Ectodermal cell (in vitro differentiated cells): ENCODE data around the gene PHF19.

Experiments
- H3K27ac ChIP-seq: 2 replicates; pipeline ENCODE4 v1.7.0; 2013; ENCODE audit warnings: mild to moderate bottlenecking, low read depth, low read length; ENCODE audit not compliant: insufficient read depth, poor library complexity, severe bottlenecking
- H3K27me3 ChIP-seq: 2 replicates; pipeline ENCODE4 v1.7.0; 2013; ENCODE audit warnings: mild to moderate bottlenecking, low read length; ENCODE audit not compliant: insufficient read depth, control insufficient read depth, poor library complexity, severe bottlenecking
- H3K36me3 ChIP-seq: one replicate; pipeline ENCODE4 v1.7.0; 2013; ENCODE audit warnings: low read length; ENCODE audit not compliant: control insufficient read depth, insufficient read depth
- H3K4me1 ChIP-seq: one replicate; pipeline ENCODE4 v1.7.0; 2013; ENCODE audit warnings: low read length; ENCODE audit not compliant: control insufficient read depth, insufficient read depth
- H3K4me3 ChIP-seq: 2 replicates; pipeline ENCODE4 v1.7.0; 2013; ENCODE audit warnings: low read depth, low read length, control low read depth; ENCODE audit not compliant: insufficient read depth
- H3K9me3 ChIP-seq: 2 replicates; pipeline ENCODE4 v1.7.0; 2013; ENCODE audit warnings: mild to moderate bottlenecking, low read length, moderate library complexity; ENCODE audit not compliant: control insufficient read depth
- WGBS, 2 experiments: methylation state at CpG; one replicate each; pipeline ENCODE4 v1.1.7; 2013; ENCODE audit warnings: missing lambda C conversion rate in 2 of 2; 5-methylcytosine and 5-hydroxymethylcytosine counted together

The PHF19 gene

GRCh38 chr9:120879446-120879845 lies 2.5 kb upstream of the PHF19 start:
- Histone ChIP-seq H3K9me3 (no peaks in the 10 kb centered on the region), H3K4me3 (no peak overlapping the region), H3K27me3 (peaks cover 26% of the 10 kb centered on the region), H3K36me3 (no peaks in the 10 kb centered on the region), H3K27ac (no peak overlapping the region), H3K4me1 (peaks cover 4% of the 10 kb centered on the region)
- 89 to 90% methylated on average over 6 of the region's 6 CpGs for WGBS, 2 experiments

GRCh38 chr9:120878188-120879130 lies 1.5 kb upstream of the PHF19 start:
- H3K36me3 ChIP-seq: no peaks in the 10 kb centered on the region
- WGBS, 2 experiments: 71 to 74% methylated on average over 8 of the region's 8 CpGs
- peaks cover 4% of the 10 kb centered on the region for H3K4me1 ChIP-seq
- H3K27ac ChIP-seq: no peak overlapping the region
- H3K4me3 ChIP-seq: no peak overlapping the region
- no peaks in the 10 kb centered on the region for H3K9me3 ChIP-seq
- H3K27me3 ChIP-seq: peaks cover 26% of the 10 kb centered on the region

GRCh38 chr9:120877276-120878034 lies 467 bp upstream of the PHF19 start:
- Histone ChIP-seq H3K4me1 (peaks cover 4% of the 10 kb centered on the region), H3K4me3 (peak overlapping the region; percentile 48), H3K36me3 (no peaks in the 10 kb centered on the region), H3K27ac (no peak overlapping the region), H3K27me3 (peaks cover 26% of the 10 kb centered on the region), H3K9me3 (no peaks in the 10 kb centered on the region)
- WGBS, 2 experiments: 9 to 10% methylated on average over 63 of the region's 63 CpGs

- peaks cover 26% of the 10 kb centered on the region for H3K27me3 ChIP-seq
- H3K36me3 ChIP-seq: no peaks in the 10 kb centered on the region
- H3K27ac ChIP-seq: no peak overlapping the region
- H3K4me3 ChIP-seq: peak overlapping the region; percentile 48
- WGBS, 2 experiments: 3% methylated on average over 65 of the region's 65 CpGs
- H3K9me3 ChIP-seq: no peaks in the 10 kb centered on the region
- peaks cover 4% of the 10 kb centered on the region for H3K4me1 ChIP-seq
Measured at GRCh38 chr9:120875954-120876841, 790 bp downstream of the PHF19 start.

- 63 to 65% methylated on average over 7 of the region's 7 CpGs for WGBS, 2 experiments
- Histone ChIP-seq H3K4me1 (peaks cover 4% of the 10 kb centered on the region), H3K9me3 (no peaks in the 10 kb centered on the region), H3K27ac (no peak overlapping the region), H3K36me3 (no peaks in the 10 kb centered on the region), H3K4me3 (peak overlapping the region; percentile 48), H3K27me3 (peaks cover 26% of the 10 kb centered on the region)
Measured at GRCh38 chr9:120875643-120875953, 1.4 kb downstream of the PHF19 start.

- WGBS, 2 experiments: 86% methylated on average over 4 of the region's 4 CpGs
- Histone ChIP-seq H3K27me3 (peaks cover 26% of the 10 kb centered on the region), H3K4me3 (no peak overlapping the region), H3K36me3 (no peaks in the 10 kb centered on the region), H3K4me1 (peaks cover 4% of the 10 kb centered on the region), H3K27ac (no peak overlapping the region), H3K9me3 (no peaks in the 10 kb centered on the region)
Measured at GRCh38 chr9:120875195-120875565, 1.8 kb downstream of the PHF19 start.

GRCh38 chr9:120874226-120875194 lies 2.5 kb downstream of the PHF19 start:
- Histone ChIP-seq H3K4me1 (peaks cover 4% of the 10 kb centered on the region), H3K27me3 (peaks cover 26% of the 10 kb centered on the region), H3K27ac (no peak overlapping the region), H3K9me3 (no peaks in the 10 kb centered on the region), H3K4me3 (no peak overlapping the region), H3K36me3 (no peaks in the 10 kb centered on the region)
- WGBS, 2 experiments: 92 to 94% methylated on average over 9 to 10 of the region's 10 CpGs

GRCh38 chr9:120873512-120873911 lies 3.5 kb downstream of the PHF19 start:
- Histone ChIP-seq H3K27ac (no peak overlapping the region), H3K36me3 (no peaks in the 10 kb centered on the region), H3K27me3 (peaks cover 25% of the 10 kb centered on the region), H3K4me3 (no peak overlapping the region), H3K9me3 (no peaks in the 10 kb centered on the region), H3K4me1 (peaks cover 4% of the 10 kb centered on the region)
- 27 to 45% methylated on average over 4 of the region's 4 CpGs for WGBS, 2 experiments

- Histone ChIP-seq H3K36me3 (no peaks in the 10 kb centered on the region), H3K27me3 (peaks cover 20% of the 10 kb centered on the region), H3K4me3 (no peak overlapping the region), H3K9me3 (no peaks in the 10 kb centered on the region), H3K27ac (no peak overlapping the region), H3K4me1 (peaks cover 4% of the 10 kb centered on the region)
- WGBS, 2 experiments: 88 to 89% methylated on average over 3 of the region's 3 CpGs
Measured at GRCh38 chr9:120872791-120873502, 4.0 kb downstream of the PHF19 start.
